Stimulated activated CD8-positive, alpha-beta memory T cell treated with anti-CD3 and anti-CD28 coated beads, Interleukin-12 subunit alpha, Interleukin-12 subunit beta, amount 100 ng/mL, for 24 hours (primary cell): Measurements from ENCODE around the gene TMCC1.
"Not testable (repeated sequence)": the region's sequence is repeated elsewhere in the genome, so short reads cannot be mapped to it uniquely, and the experiment has no call there.

ENCODE experiments used
- DNase-seq: peaks from one replicate; pipeline ENCODE4 v3.0.0-alpha.2; 2020; ENCODE audit errors: extremely low read depth

Gene TMCC1

DNA sequence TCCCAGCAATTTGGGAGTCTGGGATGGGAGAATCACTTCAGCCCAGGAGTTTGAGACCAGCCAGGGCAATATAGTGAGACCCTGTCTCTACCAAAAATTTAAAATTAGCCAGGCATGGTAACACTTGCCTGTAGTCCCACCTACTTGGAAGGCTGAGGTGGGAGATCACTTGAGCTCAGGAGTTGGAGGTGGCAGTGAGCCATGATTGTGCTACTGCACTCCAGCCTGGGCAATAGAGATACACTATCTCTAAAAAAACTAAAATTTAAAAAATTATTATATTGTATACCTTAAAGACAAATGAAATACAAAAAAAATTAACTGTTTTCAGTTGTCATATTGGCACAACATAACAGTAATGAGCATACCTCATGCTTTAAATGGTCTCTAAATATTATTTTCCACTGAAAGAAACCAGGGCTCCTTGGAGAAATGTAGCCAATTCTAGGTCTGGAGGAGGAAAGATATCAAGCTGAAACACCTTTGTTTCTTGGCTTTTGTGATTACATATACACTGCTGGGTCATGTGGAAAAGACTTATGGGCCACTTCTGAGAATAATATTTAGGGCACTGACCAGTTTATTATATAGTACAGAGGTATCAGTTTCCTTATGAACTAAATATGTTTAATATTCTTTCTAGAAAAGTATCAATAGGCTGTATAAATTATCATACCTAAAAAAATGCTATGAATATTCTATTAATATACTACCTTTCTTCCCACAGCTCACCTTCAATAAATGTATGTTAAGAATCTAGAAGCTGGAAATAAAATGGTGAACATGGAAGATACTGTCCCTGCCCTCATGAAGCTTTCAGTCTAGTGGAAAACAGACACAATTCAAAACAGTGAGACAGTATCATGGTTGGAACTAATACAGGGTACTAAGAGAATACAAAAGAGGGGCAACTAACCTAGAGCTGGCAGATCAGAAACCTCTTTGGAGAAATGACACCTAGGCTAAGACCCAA, 119.5 kb downstream of the TMCC1 start:
- DNase-seq: no peak

DNA sequence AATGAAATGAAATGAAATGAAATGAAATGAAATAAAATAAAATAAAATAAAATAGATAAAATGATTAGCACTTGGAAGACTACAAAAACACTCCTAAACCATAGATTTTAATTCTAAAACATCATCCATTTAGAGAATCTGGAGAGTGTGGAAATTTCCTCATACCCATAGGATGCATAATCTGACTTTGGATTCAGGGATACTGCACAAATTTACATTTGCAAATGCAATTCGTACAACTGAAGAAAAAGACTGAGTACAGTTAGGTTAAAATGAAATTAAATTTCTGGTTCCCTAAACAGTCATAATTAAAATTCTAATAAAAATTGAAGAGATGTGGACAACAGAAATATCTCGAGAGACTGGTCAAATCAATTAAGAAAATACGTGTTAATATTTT, 122.9 kb downstream of the TMCC1 start:
- no peak for DNase-seq

DNA sequence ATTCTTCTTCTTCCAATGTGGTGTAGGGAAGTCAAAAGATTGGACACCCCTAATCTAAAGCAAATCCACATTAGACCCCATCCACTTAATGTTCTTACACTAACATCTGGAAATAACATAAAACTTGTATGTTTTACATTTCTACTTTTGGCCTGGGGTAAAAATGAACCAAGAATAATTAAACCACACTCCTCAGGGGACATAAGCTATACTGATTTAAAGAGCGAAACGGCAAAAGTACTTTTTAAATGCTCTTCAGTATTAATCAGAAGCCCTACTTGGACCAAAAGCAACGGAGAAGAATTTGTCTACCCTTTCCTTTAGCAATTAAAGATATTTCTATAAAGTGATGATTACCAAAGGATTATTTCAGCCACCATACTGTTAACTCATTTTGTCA, 123.9 kb downstream of the TMCC1 start:
- DNase-seq: no peak

DNA sequence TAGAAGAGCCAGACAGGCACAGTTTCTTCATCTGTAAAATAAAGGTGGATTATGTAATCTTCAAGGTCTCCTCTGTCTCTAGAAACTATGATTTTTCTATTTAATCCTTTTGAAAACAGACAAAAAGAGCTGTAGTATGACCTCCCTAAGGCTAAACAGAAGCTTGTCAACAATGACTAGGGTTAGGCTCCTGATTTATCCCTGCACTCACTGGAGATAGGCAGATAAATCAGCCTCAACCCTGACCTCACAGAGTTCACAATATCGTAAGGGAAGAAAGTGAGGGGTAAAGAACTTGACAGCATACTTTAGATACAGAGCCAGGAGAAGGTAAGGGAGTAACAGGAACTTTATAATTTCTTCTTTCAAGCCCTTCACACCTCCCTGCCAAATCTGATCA, 124.8 kb downstream of the TMCC1 start:
- no peak for DNase-seq

DNA sequence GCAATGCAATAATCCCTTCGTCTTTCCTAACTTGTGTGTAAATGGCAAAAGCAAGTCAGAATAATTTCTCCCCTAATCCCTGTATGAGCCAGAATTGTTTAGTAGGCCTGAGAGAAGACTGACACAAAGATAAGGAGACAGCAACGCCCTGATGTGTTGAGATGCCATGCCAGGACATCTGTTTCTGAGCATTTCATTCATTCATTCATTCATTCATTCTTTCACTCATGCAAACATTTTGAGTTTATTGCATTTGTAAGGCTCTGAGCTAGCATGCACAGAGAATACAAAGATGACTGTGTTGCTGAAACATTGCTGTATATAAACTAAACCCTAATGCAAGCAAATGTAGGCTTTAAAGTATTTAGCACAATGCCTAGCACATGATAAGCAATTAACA, 127.4 kb downstream of the TMCC1 start:
- no peak for DNase-seq

DNA sequence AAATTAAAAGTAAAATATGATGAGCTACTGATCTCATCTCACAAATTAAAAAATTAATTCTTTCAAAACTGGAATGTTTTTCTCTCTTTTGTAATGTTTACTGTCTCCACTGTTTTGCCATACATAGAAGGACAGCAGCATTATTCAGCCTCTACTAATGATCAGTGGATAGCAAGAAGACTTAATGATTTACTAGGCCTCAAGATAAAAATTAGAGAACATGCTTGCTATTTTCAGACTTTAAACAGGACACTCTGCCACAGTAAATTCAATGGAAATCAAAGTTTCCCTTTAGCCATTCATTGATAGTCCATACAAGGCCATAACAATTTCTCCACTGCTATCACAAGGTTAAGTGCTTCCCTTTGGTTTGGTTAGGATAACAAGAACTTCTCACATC, 129.4 kb downstream of the TMCC1 start:
- no peak for DNase-seq

DNA sequence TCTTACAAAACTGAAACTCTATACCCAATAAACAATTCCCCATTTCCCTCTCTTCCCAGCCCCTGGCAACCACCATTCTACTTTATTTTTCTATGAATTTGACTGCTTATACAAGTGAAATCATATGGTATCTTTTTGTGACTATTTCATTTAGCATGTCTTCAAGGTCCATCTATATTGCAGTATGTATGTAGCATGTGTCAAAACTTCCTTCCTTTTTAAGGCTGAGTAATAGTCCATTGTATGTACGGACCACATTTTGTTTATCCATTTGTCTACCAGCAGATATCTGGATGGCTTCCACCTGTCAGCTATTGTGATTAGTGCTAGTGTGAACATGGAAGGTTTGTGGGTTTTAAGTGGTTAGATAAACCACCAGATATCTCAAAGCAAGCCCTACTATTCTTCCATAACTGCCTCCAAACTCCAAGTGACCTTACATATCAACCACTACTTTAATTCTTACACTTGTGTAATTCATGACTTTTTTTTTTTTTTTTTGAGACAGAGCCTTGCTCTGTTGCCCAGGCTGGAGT, 134.7 kb downstream of the TMCC1 start:
- no peak for DNase-seq

DNA sequence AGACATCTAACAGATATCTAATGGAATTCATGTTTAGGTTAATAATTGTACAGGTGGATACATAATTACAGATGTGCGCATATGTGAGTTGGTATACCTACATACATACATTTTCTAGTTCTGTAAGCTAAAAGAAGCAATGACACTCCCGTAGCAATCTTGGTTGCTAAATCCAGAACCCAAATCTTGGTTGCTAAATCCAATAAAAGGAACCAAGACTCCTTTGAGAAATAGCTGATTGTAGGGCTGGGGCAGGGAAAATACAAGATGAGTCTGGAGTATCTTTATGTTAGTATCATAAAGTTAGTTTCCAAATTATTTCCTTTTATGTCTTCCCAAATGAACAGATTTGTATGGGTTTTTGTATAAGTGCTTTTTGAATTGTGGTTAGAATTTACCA, 135.2 kb downstream of the TMCC1 start:
- no peak for DNase-seq

DNA sequence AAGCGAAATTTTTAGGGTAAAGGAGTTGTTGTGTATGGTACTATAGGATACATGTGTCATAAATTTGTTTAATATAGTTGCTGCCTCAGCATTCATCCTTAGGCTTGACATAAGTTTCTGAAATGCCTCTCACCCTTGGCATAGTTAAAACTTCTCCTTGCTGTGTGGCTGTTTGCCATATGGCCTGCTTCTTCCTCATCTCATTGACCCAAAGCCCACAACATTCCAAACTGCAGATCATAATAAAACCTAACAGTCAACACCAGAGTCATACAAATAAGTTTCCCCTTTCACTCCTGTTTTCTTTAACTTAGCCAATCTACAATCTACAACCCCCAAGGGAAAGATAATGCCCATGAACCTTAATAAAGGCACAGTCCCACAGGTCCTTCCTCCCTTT, 136.6 kb downstream of the TMCC1 start:
- no peak for DNase-seq

DNA sequence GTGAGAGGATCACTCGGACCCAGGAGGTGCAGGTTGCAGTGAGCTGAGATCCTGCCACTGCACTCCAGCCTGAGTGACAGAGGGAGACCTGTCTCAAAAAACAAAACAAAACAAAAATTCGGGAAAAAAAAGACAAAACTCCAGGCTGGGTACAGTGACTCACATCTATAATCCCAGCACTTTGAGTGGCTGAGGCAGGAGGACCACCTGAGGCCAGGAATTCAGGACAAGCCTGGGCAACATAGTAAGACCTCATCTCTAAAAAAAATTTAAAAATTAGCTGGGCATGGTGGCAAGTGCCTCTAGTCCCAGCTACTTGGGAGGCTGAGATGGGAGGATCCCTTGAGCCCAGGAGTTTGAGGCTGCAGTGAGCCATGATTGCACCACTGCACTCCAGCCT, 142.4 kb downstream of the TMCC1 start:
- not testable (repeated sequence) for DNase-seq

DNA sequence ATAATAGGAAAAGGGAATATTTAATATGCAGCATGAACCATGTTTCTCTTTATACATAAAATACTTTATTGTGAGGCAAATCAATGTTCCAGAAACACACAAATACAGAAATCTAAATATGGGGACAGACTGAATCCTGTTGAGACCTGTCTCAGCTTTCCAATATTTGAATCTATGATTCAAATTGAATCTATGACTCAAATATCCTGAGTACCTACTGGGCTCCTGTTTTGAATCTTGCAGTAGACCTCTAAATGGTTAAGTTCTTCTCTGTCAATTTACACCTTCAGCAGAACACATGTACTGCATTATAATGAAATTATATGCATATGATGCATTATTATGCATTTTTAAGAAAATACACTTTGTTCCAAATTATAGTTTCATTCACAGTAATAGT, 143.8 kb downstream of the TMCC1 start:
- DNase-seq: no peak

DNA sequence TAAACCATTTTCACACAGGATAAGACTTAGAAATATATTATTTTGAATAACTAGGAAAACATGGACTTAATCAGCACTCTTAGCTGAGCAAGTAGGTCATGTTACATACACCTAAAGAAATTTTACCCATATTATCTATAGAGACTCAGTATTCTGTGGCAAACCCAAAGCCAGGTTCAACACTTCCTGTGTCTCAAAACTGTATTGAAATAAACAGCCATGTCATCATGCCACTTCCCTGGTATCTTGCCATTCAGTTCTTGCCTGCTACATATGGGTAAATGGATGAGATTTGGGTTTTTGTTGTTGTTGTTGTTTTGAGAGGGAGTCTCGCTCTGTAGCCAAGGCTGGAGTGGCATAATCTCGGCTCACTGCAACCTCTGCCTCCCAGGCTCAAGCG, 145.5 kb downstream of the TMCC1 start:
- no peak for DNase-seq

DNA sequence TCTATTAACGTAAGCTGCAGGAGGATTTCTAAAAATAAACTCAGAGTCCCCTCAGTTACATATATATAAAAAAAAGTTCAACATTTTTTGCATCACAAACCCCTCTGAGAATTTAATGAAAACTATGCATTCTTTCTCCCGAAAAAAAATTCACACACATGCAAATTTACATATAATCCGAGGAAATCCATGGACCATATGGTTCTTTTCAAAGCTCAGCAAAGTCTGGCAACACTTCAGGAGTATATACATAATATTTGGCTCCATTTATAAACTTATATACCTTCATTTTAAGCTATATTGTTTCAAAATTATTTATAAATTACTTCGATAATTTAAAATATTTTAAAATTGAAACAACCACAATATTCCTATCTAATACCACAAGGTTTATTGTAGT, 146.4 kb downstream of the TMCC1 start:
- DNase-seq: no peak

DNA sequence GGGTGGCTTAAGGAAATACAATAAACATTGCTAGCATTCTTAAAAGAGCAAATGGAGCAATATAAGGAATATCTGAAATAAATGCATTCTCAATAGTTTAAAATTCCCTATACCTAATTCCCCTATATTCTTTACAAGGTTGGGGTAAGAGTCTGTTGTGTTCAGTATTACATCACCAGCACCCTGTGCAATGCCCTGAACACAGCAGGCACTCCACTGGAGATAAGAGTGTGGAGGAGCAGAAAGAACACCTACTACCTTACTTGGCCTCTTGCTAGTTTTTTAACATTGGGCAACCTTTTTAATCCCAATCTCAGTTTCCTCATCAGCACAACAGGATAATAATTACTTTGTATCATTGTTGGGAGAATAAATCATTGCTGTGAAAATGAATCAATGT, 146.9 kb downstream of the TMCC1 start:
- no peak for DNase-seq

DNA sequence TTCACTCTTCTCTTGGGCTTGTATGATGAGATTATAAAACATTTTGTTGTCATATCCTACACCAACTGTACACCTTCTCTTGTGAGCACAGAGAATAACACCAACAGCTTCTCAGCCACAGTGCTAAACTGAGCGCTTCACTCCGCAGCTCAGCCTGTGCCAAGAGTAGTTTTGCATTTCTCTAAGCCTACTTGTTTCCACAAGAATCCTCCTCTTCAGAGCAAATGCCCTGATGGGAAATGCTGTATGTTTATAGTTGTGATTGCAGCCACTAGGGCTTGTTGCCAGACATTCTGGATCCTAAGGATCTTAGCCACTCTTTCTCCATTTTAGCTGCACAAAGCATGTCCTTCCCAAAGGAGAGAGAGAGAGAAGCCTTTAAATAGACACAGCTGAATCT, 148.3 kb downstream of the TMCC1 start:
- no peak for DNase-seq

DNA sequence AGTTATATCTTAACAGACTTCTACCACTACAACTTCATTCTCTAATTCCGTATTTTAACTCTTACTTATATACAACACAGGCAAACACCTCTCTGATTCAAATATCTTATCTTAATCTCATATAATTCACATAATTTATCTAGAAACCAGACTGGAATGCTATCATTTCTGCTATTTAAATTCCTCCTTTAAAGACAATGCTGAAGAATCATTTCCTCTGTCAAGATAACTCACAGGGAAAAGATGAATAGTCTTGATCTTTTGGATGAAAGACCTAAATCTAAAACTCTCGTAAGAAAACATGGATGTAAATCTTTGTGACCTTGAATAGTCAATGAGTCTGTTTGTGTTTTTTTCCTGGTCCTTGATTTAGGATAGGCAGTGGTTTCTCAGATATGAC, 151.7 kb downstream of the TMCC1 start:
- no peak for DNase-seq

DNA sequence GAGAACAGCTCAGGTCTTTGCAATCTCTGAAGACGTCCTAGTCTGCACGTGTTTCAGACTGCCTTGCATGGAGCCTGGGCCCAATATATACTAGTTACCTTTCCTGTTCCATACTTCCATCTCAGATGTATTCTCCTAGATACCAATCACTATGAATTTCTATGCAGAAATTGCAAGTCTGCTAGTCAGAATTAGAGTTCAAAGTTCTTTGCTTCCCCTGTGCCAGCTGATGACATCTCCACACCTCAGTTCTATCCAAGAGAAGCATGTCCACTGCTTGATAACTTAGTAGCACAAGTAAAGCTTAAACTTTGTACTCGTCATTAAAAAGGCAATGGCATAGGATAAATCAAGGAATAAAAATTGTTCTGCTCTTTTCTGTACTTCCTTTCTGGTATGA, 153.4 kb downstream of the TMCC1 start:
- DNase-seq: no peak

DNA sequence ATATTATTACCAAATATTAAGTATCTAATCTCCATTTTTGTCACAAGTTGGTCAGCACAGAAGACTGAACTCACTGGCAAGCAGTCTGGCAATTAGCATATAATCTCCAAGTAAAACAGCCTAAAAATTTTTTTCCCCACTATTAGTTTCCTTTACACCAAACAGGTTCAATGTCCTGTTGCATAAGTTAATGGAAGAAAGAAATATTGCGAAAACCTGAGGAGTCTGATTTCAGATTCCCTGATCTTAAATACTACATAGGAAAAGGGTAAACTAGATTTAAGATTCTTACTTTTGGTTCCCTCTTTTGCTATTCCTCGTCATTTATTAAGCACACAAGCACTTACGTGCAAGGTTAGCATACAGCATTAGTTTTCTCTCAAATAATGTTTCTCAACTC, 153.9 kb downstream of the TMCC1 start:
- DNase-seq: no peak

DNA sequence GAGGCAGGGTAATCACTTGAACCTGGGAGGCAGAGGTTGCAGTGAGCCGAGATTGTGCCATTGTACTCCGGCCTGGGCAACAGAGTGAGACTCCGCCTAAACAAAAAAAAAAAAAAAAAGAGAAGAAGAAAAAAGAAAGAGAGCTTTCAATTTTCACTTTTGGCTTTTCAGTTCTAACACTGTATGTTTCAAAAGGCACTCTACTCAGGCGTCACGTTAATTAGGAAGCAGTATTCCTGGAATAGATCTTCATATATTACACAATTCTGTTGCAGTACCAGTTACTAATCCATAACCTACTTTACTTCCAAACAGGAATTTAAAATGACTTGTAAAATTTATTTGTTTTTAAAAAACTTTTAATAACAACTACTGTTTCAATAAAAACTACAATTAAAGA, 155.3 kb downstream of the TMCC1 start:
- DNase-seq: no peak

DNA sequence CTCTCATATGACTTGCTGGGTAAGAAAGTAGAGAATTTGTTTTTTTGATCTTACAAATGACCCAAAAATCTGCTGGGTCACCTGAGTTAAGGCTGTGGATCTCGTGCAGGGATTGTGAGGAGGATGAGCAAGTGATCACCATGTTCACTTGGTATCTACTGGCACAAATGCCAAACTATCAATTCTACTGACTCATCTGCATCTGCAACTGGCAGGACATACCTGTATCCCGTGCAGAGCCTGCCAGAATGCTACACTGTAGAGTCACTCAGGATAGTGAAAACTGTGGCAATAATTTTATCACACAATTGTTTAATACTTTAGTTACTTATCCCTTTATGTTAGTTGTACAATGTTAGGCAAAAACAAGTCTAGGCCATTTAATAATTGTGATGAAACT, 157.4 kb downstream of the TMCC1 start:
- no peak for DNase-seq

DNA sequence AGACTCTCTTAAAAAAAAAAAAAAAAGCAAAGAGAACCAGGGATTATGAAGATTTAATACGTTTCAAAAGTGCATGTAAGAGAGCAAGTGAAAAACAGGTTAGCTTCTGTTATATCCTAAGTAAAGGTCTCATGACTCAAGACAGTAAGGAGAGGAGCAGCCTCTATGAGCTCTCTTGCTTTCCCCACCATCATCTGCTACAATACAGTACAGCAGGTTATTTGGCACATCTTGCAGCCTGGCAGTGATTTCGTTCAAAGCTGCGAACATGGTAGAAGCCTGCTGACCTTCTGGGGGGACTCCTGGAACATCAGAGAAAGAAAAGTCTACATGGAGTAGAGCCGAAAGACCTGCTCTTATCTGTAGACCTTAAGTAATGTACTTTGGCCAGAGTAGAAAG, 157.9 kb downstream of the TMCC1 start:
- no peak for DNase-seq

DNA sequence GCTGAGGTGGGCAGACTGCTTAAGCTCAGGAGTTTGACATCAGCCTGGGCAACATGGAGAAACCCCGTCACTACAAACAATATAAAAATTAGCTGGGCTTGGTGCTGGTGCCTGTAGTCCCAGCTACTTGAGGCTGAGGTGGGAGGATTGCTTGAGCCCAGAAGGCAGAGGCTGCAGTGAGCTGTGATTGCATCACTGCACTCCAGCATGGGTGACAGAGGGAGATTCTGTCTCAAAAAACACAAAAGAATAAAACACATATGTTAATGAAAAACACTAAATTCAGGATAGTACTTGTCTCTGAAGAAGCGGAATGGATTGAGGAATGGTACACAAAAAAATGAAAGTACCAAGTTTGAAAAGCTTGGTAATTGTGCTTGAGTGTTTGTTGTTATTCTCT, 159.1 kb downstream of the TMCC1 start:
- DNase-seq: no peak

DNA sequence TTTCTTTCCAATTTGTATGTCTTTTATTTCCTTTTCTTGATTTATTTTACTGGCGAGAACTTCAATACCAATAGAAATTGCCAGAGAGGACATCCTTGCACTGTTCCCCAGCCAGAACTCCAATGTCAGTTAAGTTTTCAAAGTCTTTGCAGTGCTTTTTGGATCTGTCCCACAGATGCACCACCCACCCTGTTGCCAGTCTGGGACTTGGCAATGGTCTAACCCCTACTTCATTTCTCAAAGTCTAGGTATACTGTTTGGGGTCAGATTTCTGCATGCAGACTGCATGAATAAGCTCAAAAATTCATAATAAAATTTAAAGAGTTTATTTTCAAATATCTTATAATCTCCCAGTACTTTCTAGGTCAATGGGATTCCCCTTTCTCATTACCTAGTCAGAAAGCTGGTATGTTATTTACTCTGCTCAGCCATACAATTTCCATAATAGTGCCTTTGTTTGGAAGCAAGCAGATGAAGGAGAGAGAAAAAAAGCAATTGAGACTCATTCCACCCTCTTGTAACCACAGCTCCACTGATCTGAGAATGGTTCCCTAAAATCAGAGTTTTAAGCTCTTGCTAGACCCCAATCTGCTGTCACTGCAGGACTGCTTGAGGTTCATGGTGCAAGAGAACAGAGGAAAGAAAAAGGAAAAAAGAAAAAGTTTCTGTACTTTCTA, 161.2 kb downstream of the TMCC1 start:
- no peak for DNase-seq
